PC-3 (cell line): ENCODE measurements around the gene CDK15.

Experiments
- EZH2 ChIP-seq: fragments of 300-600 bp; sonication (generic); IDR thresholded peaks from one replicate; pipeline ENCODE4 v1.6.1; 2017; ENCODE audit warnings: antibody characterized with exemption, mild to moderate bottlenecking, low read length; ENCODE audit not compliant: unreplicated experiment
- EZH2phosphoT487 ChIP-seq: fragments of 300-600 bp; sonication (generic); IDR thresholded peaks from 2 replicates; pipeline ENCODE4 v1.6.1; 2018; ENCODE audit warnings: mild to moderate bottlenecking, antibody characterized with exemption, low read length, borderline replicate concordance
- TF ChIP-seq, protein P1 (sequence below): fragments of 300-600 bp; sonication (generic); conservative IDR thresholded peaks from 2 replicates; pipeline ENCODE4 v1.5.1; 2017; ENCODE audit warnings: antibody characterized with exemption, low read depth, mild to moderate bottlenecking, low read length

DNA sequence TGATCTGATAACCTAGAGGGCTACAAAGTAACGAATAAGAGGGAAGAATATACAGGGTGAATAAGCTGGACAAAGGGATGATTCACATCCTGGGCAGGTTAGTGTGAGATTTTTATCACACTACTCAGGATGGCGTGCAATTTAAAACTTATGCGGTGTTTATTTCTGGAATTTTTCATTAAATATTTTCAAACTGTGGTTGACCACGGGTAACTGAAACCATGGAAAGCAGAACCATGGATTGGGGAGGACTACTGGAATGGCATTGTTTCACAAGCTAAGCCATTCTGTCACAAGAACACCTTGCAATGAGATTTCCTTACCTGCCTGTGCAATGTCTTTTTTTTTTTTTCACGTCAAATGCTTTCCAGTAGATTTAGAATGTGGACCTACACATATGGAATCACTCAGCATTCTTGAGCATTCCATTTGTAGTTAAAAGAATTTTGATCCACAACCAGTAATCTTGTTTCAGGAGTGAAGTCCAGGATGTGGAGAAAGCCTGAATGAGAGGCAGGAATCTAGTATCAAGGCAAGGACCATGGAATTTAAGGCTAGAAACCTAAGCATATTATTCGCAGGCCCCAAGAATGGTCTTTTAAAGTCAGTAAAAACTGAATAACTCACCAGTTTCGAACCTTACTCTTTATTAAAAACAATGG is 8.0 kb upstream of the CDK15 start:
- TF ChIP-seq, protein P1, sequence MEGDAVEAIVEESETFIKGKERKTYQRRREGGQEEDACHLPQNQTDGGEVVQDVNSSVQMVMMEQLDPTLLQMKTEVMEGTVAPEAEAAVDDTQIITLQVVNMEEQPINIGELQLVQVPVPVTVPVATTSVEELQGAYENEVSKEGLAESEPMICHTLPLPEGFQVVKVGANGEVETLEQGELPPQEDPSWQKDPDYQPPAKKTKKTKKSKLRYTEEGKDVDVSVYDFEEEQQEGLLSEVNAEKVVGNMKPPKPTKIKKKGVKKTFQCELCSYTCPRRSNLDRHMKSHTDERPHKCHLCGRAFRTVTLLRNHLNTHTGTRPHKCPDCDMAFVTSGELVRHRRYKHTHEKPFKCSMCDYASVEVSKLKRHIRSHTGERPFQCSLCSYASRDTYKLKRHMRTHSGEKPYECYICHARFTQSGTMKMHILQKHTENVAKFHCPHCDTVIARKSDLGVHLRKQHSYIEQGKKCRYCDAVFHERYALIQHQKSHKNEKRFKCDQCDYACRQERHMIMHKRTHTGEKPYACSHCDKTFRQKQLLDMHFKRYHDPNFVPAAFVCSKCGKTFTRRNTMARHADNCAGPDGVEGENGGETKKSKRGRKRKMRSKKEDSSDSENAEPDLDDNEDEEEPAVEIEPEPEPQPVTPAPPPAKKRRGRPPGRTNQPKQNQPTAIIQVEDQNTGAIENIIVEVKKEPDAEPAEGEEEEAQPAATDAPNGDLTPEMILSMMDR = no peak
- TF ChIP-seq EZH2 (no peak), EZH2phosphoT487 (no peak)
